Activated CD4-positive, alpha-beta T cell treated with anti-CD3 and anti-CD28 coated beads, Interleukin-2, amount 50 U/mL, for 16 hours (primary cell): ENCODE results near the gene MCTP1.
"Not testable (repeated sequence)": the region's sequence is repeated elsewhere in the genome, so short reads cannot be mapped to it uniquely, and the experiment has no call there.

ENCODE experiments used
- DNase-seq: peaks from one replicate; pipeline ENCODE4 v3.0.0-alpha.2; 2020

MCTP1 gene

DNA sequence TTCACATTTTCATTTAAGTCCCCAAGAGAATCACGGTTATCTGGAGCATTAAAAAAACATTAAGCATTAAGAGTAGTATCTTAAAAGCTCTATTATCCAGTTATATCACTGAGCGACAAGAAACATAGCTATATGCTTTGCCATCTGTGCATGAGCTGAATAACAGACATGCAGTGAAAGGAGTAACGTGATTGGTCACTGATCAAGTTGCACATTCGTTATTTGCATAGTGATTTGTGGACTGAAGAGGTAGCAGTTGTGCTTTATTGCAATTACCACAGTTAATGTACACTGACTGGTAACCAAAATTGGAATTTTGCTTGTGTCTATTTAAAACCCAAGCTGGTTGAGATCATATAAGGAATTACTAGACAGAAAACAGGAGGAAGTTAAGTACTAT, 107.4 kb downstream of the MCTP1 start:
- no peak for DNase-seq

DNA sequence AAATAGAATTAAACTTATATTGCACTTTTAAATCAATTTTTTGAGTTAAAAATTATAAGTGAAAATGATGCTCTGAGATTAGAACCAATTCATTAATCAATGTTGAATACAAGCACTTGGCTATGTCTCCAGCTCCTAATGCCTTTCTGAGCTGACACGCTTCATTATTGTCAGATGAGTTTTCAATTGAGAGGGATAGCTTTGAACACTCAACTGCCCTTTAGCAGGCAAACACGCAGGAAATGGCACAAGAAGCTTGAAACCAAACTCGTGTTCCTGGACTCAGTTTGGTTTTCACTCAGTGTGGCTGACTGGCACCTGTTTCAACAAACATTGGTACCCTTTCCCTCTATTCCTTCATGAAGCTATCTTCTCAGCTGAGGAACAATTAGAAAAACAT, 109.8 kb downstream of the MCTP1 start:
- no peak for DNase-seq

GRCh38 chr5:95172659-95173058, 112.2 kb downstream of the MCTP1 start:
- no peak for DNase-seq

DNA sequence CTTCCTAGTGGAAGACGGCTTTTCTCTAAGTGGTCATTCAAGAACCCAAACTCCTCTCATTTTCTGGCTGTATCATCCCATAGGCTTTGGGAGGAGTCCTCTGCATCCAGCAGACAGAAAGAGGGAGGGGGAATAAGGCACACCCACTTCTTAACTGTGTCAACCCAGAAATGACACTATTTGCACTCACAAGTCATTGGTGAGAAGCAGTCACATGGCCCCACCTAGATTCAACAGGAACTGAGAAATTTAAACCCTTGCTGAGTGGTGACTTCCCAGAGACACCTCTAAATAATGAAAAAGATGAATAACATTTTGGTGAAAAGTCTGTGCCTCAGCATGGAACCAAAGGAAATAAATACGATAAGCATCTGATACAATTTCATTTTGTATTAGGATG, 120.0 kb downstream of the MCTP1 start:
- no peak for DNase-seq

DNA sequence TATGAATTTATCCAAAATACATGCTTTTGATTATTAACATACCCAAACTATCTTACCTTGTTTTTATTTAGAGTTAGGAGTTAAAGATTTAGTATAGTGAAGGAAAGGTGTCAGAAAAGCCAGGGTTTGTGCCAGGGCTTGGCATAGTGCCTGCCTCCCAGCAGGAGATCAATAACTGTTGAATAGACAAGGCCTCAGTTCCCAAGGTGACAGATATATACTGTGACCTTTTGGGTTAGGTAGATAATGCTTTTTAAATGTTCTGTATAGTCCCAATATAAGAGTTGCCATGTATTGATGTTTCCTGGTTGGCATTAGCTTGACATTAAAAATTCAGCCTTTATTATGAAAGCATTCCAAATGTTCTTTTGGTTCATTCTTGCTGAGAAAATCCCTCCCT, 121.8 kb downstream of the MCTP1 start:
- DNase-seq: no peak

DNA sequence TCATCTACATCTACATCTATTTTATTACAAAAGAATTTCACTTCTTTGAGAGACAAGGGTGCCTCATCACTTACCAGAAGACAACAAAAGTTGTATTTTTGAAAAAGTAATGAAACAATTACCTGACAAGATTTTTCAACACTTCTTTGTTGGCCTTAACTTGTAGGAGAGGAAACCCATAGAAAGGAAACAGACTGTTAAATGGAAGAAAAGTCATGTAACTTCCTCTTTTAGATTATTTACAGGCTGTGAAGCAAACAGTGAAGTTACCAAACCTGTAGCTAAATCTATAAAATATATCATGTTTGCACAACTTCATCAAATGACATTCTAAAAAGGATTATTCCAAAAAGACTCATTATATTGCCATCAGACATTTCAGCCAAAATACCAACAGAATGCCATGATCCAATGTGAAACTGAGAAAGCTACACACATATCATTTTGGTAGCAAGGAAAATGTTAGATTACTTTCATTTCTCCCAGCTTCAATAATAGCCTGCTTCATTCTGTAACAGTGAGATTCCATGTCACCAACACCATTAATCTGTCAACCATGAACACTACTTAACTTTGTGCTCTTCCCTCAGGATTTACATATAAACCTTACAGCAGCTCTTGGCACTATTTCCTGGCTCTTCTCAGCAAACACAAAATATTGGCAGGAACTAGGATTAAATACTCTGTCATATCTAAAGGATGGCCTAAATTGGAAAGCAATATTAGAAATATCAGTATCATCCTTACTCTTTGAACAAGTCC, 122.5 kb downstream of the MCTP1 start:
- no peak for DNase-seq

DNA sequence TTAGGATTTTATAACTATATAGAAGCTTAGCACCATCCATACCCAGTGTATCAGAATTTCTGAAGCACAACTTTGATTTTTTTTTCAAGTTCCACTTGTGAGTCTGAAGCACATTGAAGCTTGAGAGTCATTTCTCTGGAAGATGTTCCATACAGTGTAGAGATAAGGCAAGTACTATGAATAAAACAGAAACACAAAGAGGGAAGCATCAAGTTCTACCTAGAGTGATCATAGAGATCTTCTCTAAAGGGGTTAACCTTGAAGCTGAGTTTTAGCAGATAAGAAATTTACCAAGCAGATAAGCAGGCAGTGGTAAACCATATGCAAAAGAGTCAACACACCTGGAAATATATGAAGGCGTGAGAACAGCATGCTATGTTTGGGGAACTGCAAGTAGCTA, 125.3 kb downstream of the MCTP1 start:
- no peak for DNase-seq

GRCh38 chr5:95155888-95156287, 129.0 kb downstream of the MCTP1 start:
- no peak for DNase-seq

- no peak for DNase-seq
These were observed 131.4 kb downstream of the MCTP1 start for GRCh38 chr5:95153511-95153910.

GRCh38 chr5:95152535-95152934, 132.4 kb downstream of the MCTP1 start:
- no peak for DNase-seq

DNA sequence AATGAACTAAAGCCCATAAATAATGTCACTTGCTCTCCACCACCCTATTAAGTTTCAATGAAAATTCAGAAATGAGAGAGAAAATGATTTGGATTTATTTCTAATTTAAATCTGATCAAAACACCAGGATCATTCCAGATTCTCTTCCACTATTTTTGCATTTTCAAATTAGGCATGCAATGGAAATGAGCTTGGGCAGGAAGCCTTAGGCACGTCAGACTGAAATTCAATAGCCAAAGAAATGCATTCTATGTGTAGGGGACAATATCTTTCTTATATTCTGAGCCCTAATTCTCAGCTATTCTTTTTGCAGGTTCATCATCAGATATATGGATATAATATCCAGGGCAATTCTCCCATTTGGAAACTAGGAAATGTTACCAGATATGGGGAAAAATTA, 132.8 kb downstream of the MCTP1 start:
- no peak for DNase-seq

GRCh38 chr5:95151694-95152093, 133.2 kb downstream of the MCTP1 start:
- no peak for DNase-seq

GRCh38 chr5:95149387-95149786, 135.5 kb downstream of the MCTP1 start:
- no peak for DNase-seq

GRCh38 chr5:95148453-95148852, 136.4 kb downstream of the MCTP1 start:
- no peak for DNase-seq

GRCh38 chr5:95143858-95144257, 141.0 kb downstream of the MCTP1 start:
- DNase-seq: not testable (repeated sequence)

DNA sequence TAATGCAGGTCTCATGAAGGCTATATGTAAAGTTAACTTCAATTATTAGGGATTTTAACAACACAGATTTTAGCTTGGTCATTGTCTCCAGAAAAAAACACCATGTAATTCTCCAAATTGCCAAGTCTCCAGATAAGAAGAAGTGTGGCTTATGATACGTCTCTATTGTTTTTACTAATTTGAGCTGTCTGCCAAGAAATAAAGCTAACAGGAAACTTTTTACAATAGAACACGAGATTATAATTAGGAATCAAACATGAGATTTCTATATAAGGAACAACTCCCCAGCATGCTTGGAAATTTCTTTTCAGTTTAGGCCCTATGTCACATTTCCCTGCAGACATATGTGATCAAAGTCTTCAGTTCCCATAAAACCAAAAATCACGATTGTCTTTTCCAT, 142.7 kb downstream of the MCTP1 start:
- DNase-seq: no peak

- no peak for DNase-seq
These were observed 143.8 kb downstream of the MCTP1 start for GRCh38 chr5:95141141-95141540.

DNA sequence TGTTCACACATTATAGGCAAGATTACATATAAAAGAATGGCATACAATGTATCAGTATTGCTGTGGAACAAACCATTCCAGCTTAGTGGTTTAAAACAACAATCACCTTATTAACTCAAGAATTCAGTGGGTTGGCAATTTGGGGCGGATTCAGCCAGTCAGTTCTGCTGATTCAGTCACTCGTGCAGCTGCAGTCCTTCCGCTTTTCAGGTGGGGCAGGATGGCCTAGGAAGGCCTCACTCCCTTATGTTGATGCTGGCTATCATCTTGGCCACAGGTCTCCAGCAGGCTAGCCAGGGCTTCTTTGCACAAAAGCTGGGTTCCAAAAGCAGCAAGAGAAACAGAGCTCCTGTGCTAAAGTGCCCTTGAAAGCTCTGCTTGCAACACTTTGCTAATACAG, 150.6 kb downstream of the MCTP1 start:
- DNase-seq: no peak

- DNase-seq: no peak
These were observed 152.8 kb downstream of the MCTP1 start for GRCh38 chr5:95132096-95132495.

GRCh38 chr5:95130941-95131340, 154.0 kb downstream of the MCTP1 start:
- no peak for DNase-seq

DNA sequence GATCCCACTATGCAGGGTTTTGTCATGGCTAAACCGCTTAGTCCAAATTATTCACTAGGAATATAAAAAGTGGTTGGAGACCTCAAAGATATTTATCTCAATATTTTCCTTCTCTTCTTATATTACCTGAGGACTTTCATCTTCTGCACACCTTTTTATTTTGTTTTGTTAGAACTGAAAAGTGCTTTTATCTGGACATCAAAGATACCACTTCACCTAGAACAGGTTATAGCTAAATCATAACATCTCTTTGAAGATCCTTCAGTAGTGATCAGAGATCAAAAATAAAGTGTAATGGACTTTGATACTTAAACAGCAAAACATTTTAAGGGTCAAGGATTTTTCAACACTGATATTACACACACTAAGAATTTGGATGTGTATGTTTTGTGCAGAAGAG, 160.2 kb downstream of the MCTP1 start:
- DNase-seq: no peak

DNA sequence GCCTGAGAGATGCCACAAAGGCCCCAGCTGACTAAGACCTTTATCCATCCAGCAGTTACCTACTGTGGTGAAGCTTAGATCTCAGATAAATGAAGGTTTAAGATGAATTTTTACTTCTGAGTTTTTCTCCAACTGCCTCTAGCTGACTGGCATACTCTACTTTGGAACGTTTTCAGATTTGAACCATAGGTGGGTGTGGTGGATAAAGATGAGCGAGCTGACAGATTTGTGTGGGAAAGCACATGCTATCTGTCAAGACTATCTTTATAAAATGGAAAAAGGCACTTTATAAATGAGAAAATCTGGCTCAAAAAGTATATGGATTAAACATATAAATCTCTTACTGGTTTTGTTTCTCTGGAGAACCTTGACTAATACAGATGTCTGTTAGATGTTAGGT, 160.8 kb downstream of the MCTP1 start:
- DNase-seq: no peak

DNA sequence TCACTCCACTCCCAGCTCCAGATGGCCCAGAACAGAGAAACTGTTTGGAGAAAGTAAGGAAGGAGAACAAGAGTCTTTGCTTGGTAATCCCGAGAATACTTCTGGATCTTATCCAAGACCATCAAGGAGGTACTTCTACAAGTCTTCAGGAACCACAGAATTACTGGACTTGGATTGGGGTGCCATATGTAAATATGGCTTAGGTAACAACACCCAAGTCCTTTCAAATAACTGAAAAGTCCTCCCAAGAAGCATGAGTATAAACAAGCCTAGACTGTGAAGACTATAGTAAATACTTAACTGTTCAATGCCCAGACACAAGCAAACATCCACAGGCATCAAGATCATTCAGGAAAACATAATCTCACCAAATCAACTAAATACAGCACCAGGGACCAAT, 170.0 kb downstream of the MCTP1 start:
- no peak for DNase-seq

DNA sequence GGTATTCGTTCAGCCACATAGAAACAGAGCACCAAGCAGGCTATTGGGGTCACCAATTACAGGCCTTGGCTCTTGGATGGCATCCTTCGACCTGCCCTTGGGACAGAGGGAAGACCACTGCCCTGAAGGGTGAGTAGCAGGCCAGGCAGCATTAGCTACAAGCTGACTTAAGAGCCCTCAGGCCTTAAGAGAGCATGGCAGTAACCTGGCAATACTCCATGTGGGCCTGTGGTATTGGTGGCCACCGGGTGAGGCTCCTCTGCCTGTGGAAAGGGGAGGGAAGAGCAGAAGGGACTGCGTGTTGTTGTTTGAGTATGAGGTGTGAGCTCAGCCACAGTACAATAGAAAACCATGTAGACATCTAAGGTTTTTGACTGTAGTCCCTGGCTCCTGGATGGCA, 170.6 kb downstream of the MCTP1 start:
- DNase-seq: no peak

DNA sequence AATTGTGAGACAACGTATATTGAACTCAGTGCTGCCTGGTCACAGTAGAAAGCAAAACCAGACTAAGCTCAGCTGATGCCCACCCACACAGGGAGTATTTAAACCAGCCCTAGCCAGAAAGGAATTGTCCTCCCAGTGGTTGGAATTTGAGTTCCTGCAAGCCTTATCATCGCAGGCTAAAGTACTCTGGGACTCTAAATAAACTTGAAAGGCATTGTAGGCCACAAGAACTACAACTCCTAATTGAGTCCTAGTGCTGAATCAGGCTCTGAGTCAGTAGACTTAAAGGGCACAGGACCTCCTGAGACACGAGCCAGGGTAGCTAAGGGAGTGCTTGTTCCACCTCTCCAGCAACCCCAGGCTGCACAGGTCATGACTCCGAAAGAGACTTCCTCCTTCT, 171.4 kb downstream of the MCTP1 start:
- DNase-seq: no peak

DNA sequence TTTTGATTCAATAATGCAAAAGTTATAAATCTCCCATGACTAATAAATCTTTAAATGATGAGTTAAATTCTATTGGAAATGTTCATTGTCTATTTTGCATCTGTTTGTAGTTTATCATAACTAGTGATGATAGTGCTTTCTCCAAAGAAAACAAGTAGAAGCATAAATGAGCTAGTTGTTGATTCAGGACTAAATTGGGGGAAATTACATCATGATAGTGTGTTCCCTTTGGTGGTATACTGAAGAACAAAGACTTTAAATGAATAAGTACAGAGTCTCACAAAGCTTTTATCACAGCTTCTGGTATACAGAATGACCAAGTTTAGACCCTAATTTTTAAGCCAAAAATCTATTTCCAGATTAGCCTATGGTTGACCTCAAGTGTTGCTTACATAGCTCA, 173.8 kb downstream of the MCTP1 start:
- DNase-seq: no peak
